Stimulated activated CD8-positive, alpha-beta memory T cell treated with anti-CD3 and anti-CD28 coated beads, Interleukin-15, amount 100 ng/mL, for 1 hour (primary cell): ENCODE measurements around the gene TBC1D1.
"Not testable (repeated sequence)": the region's sequence is repeated elsewhere in the genome, so short reads cannot be mapped to it uniquely, and the experiment has no call there.

Source experiments
- DNase-seq: peaks from one replicate; pipeline ENCODE4 v3.0.0-alpha.2; 2020; ENCODE audit warnings: low read depth

Gene TBC1D1

GRCh38 chr4:37966044-37966443, 75.2 kb downstream of the TBC1D1 start:
- DNase-seq, result no peak

GRCh38 chr4:37967736-37968135, 76.9 kb downstream of the TBC1D1 start:
- DNase-seq, result no peak

GRCh38 chr4:37968747-37969146, 77.9 kb downstream of the TBC1D1 start:
- no peak for DNase-seq

- peak; percentile 33 for DNase-seq
Observed at GRCh38 chr4:37970702-37971101, 79.8 kb downstream of the TBC1D1 start.

GRCh38 chr4:37971202-37971601, 80.3 kb downstream of the TBC1D1 start:
- no peak for DNase-seq

GRCh38 chr4:37973441-37973840, 82.6 kb downstream of the TBC1D1 start:
- DNase-seq, result no peak

GRCh38 chr4:37975321-37975822, 84.5 kb downstream of the TBC1D1 start:
- DNase-seq, result not testable (repeated sequence)

GRCh38 chr4:37976507-37976906, 85.6 kb downstream of the TBC1D1 start:
- no peak for DNase-seq

GRCh38 chr4:37976991-37977470, 86.1 kb downstream of the TBC1D1 start:
- DNase-seq, result peak; percentile 46

- peak; percentile 46 for DNase-seq
Observed at GRCh38 chr4:37977471-37978247, 86.8 kb downstream of the TBC1D1 start.

GRCh38 chr4:37978248-37978924, 87.5 kb downstream of the TBC1D1 start:
- no peak for DNase-seq

GRCh38 chr4:37980246-37980645, 89.4 kb downstream of the TBC1D1 start:
- DNase-seq, result no peak

- no peak for DNase-seq
Observed at GRCh38 chr4:37981425-37981824, 90.5 kb downstream of the TBC1D1 start.

- DNase-seq, result no peak
Observed at GRCh38 chr4:37981844-37982720, 91.2 kb downstream of the TBC1D1 start.

GRCh38 chr4:37982736-37983135, 91.9 kb downstream of the TBC1D1 start:
- no peak for DNase-seq

GRCh38 chr4:37983951-37984350, 93.1 kb downstream of the TBC1D1 start:
- DNase-seq, result no peak

GRCh38 chr4:37985730-37986275, 94.9 kb downstream of the TBC1D1 start:
- no peak for DNase-seq

- DNase-seq, result no peak
Observed at GRCh38 chr4:37988670-37989069, 97.8 kb downstream of the TBC1D1 start.

GRCh38 chr4:37989398-37990260, 98.7 kb downstream of the TBC1D1 start:
- no peak for DNase-seq

- no peak for DNase-seq
Observed at GRCh38 chr4:37990731-37991245, 99.9 kb downstream of the TBC1D1 start.
